Measurements from ENCODE around the gene CYP2W1.

- TF ChIP-seq CTCF (IDR thresholded peaks at IDR 0.05) (no peak), POLR2A (IDR thresholded peaks at IDR 0.05) (no peak)
These were observed 44.3 kb upstream of the CYP2W1 start for GRCh38 chr7:938546-939185.
